ENCODE data around the gene TSPAN18.

Gene TSPAN18

GRCh38 chr11:44726283-44727113 is at the start of gene TSPAN18:
TSPAN18 (plus strand) TSS chr11:44726962; CDS start chr11:44906417, 179,455 bp downstream.
- peak; percentile 36 for DNase-seq

GRCh38 chr11:44680982-44681597 is 45.7 kb upstream of the TSPAN18 start:
- DNase-seq: no peak

- DNase-seq: no peak
Measured at GRCh38 chr11:44681698-44682097, 45.1 kb upstream of the TSPAN18 start.

GRCh38 chr11:44684859-44685281 is 41.9 kb upstream of the TSPAN18 start:
- no peak for DNase-seq

GRCh38 chr11:44687388-44687787 is 39.4 kb upstream of the TSPAN18 start:
- DNase-seq: no peak

GRCh38 chr11:44689265-44689664 is 37.5 kb upstream of the TSPAN18 start:
- no peak for DNase-seq

GRCh38 chr11:44690651-44691050 is 36.1 kb upstream of the TSPAN18 start:
- DNase-seq: no peak

- no peak for DNase-seq
Measured at GRCh38 chr11:44692460-44692859, 34.3 kb upstream of the TSPAN18 start.

GRCh38 chr11:44693654-44694119 is 33.1 kb upstream of the TSPAN18 start:
- no peak for DNase-seq

GRCh38 chr11:44694443-44694842 is 32.3 kb upstream of the TSPAN18 start:
- DNase-seq: no peak

- DNase-seq: no peak
Measured at GRCh38 chr11:44695169-44695833, 31.5 kb upstream of the TSPAN18 start.

GRCh38 chr11:44698252-44698912 is 28.4 kb upstream of the TSPAN18 start:
- DNase-seq: no peak

- DNase-seq: no peak
Measured at GRCh38 chr11:44699497-44700408, 27.0 kb upstream of the TSPAN18 start.

- no peak for DNase-seq
Measured at GRCh38 chr11:44701276-44701675, 25.5 kb upstream of the TSPAN18 start.

GRCh38 chr11:44702889-44703288 is 23.9 kb upstream of the TSPAN18 start:
- DNase-seq: peak; percentile 23

GRCh38 chr11:44707094-44707493 is 19.7 kb upstream of the TSPAN18 start:
- DNase-seq: no peak

GRCh38 chr11:44708009-44708408 is 18.8 kb upstream of the TSPAN18 start:
- DNase-seq: peak; percentile 35

- no peak for DNase-seq
Measured at GRCh38 chr11:44708523-44709280, 18.1 kb upstream of the TSPAN18 start.

- no peak for DNase-seq
Measured at GRCh38 chr11:44709281-44709562, 17.5 kb upstream of the TSPAN18 start.

- peak; percentile 52 for DNase-seq
Measured at GRCh38 chr11:44709966-44710365, 16.8 kb upstream of the TSPAN18 start.

GRCh38 chr11:44711113-44711786 is 15.5 kb upstream of the TSPAN18 start:
- DNase-seq: no peak

Data from fibroblast of skin of right quadriceps (primary cell).